Hypothalamus (tissue), 51 donors: ENCODE measurements around the gene SLC1A6.
"Not testable (repeated sequence)": the region's sequence is repeated elsewhere in the genome, so short reads cannot be mapped to it uniquely, and the experiment has no call there.

Experiments
- DNase-seq, 51 donors: peaks; one replicate each; lab custom pipeline; 2025; lab: John Stamatoyannopoulos, UW

SLC1A6 gene

DNA sequence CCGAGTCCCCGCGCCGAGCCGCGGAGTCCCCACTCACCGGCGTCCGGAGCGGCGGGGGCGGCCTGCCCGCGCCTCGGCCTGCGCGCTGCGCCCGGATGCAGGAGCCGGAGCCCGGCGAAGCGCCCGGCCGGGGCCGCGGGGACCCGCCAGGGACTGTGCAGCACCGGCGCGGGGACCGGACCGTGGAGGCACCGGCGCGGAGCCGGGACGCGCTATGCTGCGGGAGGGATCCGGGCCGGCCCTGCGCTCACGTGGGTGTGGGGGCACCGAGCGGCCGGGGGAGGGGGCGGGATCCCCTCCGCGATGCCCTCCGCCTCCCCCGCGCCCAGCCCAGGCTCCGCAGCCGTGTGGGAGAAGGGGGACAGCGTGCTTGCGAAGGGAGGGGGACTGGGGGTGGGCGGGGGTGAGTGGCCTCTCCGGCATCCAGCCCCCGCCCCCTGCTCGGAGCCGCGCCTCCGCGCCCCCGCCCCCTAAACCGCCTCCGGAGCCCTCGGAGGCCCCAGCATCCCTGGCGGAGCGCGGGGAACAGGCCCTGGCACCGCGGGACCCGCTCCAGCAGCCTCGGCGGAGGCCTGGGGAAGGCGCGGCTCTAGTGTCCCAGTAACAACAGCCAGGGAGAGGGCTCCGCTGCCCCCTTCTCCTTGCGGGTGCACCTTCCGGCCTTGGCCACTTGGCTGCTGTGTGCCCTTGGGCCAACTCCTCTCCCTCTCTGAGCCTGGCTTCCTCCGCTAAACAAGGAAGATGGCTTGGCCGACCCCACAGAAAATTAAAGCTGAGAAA lies at the start of gene SLC1A6:
SLC1A6 (minus strand) TSS at position 389 of the 780 bp plus-strand sequence. CDS start 6,954 bp downstream, outside the sequence.
- peak in 11 of 51 donors; percentile 3 to 38 (median 10) for DNase-seq

DNA sequence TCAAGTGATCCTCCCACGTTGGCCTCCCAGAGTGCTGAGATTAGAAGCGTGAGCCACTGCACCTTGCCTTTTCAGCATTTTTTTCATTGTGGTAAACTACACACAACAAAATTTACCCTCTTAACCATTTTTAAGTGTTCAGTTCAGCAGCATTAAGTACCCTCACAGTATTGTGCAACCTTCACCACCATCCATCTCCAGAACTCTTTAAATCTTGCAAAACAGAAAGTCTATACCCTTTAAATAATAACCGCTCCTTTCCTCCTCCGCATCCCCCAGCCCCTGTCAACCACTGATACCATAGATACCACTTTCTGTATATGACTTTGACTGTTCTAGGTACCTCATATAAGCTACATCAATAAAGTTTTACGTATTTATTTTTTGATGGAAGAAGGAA lies 48.8 kb upstream of the SLC1A6 start:
- DNase-seq = no peak

DNA sequence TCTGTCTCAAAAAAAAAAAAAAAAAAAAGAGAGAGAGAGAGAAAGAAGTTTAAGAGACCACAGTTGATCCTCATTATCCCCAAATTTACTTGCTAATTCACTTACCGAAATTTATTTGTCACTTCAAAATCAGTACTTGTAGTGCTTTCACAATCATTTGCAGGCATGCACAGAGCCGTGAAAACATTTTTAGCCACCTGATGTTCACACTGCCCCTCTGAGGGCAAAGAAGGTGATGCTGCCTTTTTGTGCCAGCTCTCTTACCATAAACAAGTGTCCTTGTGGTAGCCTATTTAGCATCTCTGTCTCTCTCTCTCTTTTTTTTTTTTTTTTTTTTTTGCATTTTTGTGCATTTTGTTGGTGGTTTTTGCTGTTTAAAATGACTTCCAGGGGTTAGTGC lies 45.6 kb upstream of the SLC1A6 start:
- no peak for DNase-seq

DNA sequence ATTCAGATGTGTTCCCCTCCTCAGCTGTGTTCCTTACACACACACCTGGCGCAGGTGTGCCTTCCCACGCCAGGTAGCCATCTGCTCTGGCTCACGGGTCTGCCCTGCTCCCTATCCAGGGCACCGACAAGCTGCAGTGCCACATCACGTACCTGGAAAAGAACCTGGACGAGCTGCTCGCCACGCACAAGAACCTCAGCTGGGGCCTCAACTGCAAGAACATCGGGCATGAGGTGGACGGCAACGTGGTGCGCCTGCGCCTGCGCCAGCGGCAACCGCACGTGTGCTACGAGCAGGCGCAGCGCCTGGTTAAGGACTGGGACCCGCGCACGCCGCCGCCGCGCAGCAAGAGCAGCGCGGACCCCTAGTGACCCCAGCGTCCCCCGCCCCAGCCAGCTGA lies 43.1 kb upstream of the SLC1A6 start:
- DNase-seq = no peak

DNA sequence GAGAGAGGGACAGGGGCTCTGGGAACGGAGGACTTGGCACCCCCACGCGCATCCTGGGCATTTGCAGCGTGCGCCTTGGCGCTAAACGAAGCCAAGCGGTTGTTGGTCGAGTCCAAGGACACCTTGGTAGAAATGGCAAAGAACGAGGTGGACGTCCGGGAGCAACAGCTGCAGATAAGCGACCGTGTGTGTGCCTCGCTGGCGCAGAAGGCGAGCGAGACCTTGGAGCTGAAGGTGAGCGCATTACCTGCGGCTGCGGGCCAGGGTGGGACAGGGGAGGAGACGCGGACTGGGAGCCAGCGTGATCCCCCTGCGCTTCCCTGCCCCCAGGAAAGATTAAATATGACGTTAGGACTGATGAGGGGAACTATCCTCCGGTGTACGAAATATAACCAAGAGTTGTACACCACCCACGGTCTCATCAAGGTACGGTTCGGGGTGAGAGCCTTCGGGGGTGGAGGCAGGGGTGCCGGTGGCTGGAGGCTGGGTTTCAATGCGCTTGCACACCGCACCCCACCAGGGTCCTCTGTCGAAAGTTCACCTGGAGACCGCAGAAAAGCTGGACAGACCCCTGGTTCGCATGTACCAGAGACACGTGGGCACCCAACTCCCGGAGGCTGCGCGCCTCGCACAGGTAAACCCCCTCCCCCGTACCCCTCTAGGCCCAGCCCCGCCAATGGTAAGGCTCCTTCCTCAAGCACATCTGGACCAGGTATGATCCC lies 41.8 kb upstream of the SLC1A6 start:
- no peak for DNase-seq

DNA sequence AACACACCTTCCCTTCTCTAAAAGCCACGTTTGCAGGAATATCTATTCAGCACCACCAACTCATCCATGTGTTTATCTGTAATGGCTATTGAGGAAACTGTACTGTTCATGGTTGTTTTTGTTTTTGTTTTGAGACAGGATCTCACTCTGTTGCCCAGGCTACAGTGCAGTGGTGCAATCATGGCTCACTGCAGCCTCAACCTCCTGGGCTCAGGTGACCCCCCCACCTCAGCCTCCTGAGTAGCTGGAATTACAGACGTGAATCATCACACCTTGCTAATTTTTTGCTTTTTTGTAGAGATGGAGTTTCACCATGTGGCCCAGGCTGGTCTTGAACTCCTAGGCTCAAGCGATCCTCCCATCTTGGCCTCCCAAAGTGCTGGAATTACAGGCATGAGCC lies 39.2 kb upstream of the SLC1A6 start:
- DNase-seq = not testable (repeated sequence)

DNA sequence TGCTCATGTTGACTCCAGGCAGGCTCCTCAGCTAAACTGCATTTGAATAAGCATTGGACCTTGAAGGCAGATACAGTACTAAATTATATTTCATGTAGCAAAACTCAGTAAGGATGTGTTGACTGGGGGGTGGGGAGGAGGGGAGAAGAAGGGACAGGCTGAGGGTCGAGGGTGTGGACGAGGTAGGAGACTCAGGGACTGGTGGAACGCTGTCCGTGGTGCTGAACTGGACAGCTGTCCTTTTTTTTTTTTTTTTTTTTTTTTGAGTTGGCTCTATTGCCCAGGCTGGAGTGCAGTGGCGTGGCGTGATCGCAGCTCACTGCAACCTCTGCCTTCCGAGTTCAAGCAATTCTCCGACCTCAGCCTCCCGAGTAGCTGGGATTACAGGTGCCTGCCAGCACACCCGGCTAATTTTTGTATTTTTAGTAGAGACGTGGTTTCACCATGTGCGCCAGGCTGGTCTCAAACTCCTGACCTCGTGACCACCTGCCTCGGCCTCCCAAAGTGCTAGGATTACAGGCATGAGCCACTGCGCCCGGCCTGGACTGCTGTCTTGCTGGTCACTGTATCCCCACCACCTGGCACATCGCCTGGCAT lies 36.4 kb upstream of the SLC1A6 start:
- DNase-seq = no peak

DNA sequence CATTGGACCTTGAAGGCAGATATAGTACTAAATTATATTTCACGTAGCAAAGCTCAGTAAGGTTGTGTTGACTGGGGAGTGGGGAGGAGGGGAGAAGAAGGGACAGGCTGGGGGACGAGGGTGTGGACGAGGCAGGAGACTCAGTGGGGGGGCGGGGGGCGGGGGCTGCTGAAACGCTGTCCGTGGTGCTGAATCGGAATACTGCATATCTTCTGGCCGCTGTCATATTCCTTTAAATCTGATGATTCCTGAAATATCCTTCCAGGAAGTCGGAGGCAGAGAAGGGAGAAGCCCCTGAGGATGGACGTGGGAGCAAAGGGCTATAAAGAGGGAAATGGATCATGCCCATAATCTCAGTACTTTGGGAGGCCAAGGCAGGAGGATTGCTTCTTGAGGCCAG lies 34.9 kb upstream of the SLC1A6 start:
- no peak for DNase-seq

DNA sequence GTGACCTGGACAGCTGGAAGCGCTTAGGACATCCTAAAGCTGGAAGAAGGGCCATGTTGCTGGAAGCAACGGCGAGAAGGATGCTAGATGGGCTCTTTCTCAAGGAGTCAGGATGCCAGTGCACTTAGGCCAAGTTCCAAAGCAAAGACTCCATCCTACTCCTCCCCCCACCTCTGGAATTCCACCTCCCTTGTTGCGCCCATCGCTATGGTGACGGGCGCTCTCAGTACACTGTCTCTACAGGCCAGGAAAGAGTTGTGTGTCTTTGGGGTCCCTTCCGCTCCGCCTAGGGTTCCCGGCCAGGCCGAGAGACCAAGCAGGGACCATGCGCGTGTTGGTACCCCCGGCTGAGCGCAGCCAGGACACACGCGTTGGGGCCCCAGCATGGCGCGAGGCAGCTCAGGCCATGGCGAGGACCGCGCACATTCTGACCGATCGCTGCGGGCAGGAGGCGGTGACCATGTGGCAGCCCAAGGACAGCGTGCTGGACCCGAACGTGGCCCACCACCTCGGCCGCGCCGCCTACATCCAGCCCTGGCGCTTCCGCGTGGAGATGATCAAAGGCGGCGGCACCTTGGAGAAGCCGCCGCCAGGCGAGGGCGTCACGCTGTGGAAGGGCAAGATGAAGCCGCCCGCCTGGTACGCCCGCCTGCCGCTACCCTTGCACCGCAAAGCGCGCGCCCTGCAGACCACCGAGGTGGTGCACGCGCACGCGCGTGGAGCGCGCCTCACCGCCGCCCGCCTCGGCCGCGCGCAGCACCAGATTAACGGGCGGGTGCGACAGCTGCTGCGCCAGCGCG lies 31.0 kb upstream of the SLC1A6 start:
- peak in 5 of 51 donors; percentile 0 to 22 (median 5) for DNase-seq

DNA sequence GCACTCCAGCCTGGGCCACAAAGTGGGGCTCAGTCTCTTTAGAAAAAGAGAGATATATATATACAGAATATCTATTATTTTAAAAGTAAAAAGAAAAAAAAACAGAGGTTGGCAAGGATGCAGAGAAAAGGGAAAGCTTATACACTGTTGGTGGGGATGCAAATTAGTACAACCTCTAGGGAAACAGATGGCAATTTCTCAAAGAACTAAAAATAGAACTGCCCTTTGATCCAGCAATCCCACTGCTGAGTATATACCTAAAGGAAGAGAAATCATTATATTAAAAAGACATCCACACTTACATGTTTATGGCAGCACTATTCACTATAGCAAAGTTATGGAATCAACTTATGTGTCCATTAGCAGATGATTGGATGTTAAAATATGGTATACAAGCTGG lies 28.6 kb upstream of the SLC1A6 start:
- no peak for DNase-seq

DNA sequence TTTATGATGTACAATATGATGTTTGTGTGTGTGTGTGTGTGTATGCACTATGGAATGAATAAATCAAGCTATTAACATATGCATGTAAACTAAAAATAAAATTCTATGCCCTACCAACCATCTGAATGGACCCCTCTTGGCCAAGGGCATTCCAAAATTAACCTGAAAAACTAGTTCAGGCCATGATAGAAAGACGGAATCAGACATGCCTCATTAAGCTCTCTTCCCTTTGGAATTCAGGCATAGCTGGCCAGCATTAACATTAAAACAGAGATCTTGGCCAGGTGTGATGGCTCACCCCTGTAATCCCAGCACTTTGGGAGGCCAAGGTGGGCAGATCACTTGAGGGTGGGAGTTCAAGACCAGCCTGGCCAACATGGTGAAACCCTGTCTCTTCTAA lies 18.3 kb upstream of the SLC1A6 start:
- no peak for DNase-seq

DNA sequence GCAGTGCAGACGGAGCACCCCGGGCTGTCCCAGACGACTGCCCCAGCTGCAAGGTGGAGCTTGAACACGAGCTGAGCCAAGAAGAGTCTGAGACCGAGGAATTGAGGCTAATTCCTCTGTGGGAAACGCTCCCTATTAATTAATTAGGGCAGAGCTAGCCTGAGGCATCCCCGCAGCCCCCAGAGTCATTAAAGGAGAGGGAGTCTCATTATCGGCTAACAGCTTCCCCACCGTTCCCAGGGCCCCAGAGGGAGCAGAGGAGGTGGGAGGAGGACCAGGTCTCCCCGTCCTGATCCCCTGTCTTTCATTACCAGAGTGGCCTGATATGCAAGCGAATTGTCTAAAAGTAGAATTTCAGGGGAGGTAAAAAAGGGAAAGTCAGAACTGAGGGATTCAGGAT lies 13.1 kb upstream of the SLC1A6 start:
- no peak for DNase-seq

DNA sequence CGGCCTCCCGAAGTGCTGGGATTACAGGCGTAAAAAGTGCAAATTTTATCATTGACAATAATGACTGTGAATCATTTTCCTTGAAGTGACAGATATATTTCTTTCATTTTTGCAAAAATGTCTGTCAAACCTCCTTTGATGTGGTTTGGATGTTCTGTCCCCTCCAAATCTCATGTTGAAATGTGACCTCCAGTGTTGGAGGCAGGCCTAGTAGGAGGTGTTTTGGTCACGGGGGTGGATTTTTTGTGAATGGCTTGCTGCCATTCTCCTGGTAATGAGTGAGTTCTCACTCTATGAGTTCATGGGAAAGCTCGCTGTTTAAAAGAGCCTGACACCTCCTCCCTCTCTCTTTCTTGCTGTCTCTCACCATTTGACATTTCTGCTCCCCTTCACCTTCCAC lies 5.5 kb upstream of the SLC1A6 start:
- no peak for DNase-seq

DNA sequence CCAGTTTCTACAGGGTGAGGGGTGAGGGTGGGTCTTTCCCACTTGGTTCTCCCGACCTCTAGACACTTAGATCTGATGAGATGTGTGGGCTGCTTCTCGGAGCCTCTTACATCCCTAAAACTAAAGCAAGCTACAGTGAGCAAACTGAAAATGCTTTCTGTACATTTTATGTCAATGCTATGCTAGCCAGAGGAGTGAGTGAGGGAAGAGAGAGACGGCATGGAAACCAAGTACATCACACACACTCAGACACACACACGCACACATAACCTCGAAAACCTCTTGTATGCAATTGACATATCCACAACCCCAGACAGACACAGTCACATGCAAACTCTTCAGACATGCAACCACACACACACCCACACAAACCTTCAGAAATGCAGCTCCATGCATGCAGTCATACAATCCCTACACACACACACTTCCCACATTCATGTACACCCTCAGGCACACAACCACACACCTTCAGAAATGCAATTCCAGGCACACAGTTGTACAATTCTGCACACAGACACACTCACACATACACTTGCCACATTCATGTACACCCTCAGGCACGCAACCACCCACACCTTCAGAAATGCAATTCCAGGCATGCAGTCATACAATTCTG lies 1.4 kb downstream of the SLC1A6 start:
- peak in 2 of 51 donors; percentile 2 to 11 for DNase-seq

DNA sequence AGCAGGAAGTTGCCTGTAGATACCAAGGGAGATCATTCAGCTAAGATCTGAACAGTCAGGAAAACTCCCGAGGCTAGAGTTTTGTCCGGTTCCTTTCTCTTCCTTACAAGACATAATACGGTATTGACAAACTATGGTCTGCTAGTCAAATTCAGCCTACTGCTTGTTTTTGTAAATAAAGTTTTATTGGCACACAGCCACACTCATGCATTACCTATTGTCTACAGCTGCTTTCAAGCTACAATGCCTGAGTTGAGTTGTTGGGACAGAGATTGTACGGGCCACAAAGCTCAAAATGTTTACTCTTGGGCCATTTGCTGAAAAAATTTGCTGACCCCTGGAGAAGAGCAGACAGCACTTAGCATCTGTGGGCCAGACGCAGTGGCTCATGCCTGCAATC lies 2.5 kb downstream of the SLC1A6 start:
- no peak for DNase-seq

DNA sequence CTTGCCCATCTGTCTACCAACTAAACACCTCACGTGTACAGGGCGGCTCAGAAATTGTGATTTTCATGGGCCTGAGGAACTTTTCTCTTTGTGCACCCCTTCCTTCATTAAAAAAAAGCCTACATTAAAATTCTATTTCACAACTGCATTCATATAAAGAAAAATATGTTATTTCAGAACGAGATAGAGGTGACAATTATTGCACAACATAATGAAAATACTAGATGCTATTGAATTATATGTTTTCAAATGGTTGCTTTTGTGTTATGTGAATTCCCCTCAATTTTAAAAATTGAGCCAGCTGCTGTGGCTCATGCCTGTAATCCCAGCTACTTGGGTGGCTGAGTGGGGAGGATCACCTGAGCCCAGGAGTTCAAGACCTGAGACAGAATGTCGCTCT lies 5.2 kb downstream of the SLC1A6 start:
- DNase-seq = no peak

DNA sequence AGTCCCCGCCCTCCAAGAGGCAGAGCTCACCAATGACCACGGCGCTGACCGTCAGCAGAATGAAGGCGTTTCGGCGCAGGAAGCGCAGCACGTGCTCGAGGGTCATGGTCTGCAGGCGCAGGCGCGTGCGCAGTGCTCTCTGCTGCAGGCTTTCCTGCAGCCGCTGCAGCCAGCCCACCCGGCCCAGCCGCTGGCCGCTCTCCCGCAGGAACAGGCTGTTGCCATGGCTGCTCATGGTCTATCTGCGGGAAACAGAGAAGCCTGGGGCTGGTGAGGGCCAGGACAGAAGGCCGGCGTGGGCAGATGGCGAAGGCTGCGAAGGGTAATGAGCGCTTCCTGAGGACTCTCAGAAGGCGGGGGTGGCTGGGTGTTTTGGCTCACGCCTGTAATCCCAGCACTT lies 7.0 kb downstream of the SLC1A6 start:
- DNase-seq = peak in 2 of 51 donors; percentile 1 to 5

DNA sequence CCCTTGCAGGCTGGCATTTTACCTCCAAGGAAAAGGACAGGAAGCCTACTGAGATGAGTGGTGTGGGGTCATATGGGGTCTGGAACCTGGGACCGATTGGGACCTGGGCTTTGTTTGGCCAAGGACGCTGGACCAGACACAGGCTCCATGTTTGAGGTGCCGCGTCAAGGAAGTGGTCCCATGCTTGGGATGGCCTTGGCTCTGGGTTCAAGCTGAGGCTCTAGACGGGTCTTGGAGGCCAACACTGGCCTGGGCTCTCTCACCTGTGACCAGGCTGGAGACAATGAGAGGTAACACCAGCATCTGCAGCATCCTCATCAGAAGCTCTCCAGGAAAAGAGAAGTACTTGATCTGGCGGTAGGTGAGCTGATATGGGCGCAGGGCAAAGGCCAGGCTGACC lies 8.2 kb downstream of the SLC1A6 start:
- no peak for DNase-seq

DNA sequence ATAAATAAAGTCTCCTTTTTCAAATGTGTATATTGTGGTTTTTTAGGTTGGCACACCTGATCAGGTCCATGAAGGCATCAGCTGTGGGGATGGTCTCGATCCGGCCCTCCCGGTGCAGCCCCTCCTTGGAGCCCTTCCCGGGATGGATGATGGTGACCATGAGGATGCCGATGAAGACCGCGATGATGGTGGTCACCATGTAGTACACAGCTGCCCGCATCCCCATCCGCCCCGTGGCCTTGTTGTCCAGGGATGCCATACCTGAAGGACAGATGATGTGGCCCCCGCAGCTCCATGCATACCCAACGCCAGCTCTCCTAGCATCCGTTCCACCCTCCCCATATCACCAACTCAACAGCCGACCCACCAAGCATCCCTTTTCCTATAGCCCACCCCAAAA lies 11.4 kb downstream of the SLC1A6 start:
- no peak for DNase-seq

DNA sequence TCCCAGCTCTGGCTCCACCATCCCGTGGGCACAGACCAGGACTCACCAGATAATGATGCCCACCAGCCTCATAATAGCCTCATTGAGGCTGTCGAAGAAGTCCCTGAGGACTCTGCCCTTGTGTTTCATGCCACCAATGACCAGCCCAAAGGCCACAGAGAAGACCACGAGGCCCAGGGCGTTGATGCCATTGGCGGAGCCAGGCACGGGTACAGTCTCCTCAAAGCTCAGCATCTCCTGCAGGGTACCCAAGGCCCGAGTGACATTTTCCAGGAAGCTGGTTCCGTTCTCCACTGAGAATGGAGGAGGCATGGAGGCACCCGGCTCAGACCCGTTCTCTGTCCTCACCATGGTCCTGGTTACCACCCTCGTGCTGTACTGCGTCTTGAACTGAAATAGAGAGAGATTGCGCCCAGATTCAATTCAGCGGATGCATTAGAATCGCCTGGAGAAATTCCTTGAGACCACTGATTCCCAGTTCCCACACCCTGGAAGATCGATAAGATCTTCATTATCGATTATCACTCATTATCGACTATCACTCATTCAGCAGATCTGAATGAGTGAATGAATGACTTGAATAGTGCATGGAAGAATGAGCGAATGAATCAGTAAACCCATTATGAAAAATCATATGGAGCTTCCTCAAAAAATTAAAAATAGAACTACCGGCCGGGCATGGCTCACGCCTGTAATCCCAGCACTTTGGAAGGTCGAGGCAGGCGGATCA lies 17.5 kb downstream of the SLC1A6 start:
- DNase-seq = no peak
